Measurements from ENCODE around the gene CCDC196.
"Not testable (repeated sequence)": the region's sequence is repeated elsewhere in the genome, so short reads cannot be mapped to it uniquely, and the experiment has no call there.

Gene CCDC196

DNA sequence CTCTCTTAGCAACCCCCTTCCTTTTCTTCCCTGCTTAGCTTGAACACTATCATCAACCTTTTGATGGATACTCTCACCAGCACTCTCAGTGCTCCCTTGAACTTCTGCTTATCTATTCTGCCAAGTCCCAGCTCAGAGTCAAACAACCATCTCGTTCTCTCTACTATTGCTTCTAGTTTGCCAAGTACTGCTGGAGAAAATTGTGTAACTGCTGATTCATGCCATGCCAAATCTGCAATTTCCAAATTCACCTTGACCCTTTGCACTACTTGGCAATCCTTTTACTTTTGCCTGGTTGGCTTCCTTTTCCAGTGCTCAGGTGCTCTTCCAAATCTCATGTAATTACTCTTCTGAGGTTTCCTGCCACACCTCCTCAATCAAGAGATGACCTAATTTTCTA is 2.8 kb upstream of the CCDC196 start:
- no peak for ATAC-seq

GRCh38 chr14:66485029-66485428 is 1.1 kb upstream of the CCDC196 start:
- H3K9me3 Mint-ChIP-seq, result no peaks in the 10 kb centered on the region
- H3K36me3 Mint-ChIP-seq, result no peaks in the 10 kb centered on the region
- H3K4me1 Mint-ChIP-seq, result no peaks in the 10 kb centered on the region
- no peak overlapping the region for H3K27ac Mint-ChIP-seq
- no peak overlapping the region for H3K4me3 Mint-ChIP-seq
- DNase-seq (ENCODE audit: low spot score in 2 of 2) (no peak), ATAC-seq (no peak)

More for the DNA sequence above, 2.8 kb upstream of the CCDC196 start:
- Mint-ChIP-seq H3K36me3 (no peaks in the 10 kb centered on the region), H3K27ac (no peak overlapping the region), H3K9me3 (no peaks in the 10 kb centered on the region), H3K4me1 (no peaks in the 10 kb centered on the region), H3K4me3 (no peak overlapping the region)
- no peak for DNase-seq (ENCODE audit: low spot score in 2 of 2)

DNA sequence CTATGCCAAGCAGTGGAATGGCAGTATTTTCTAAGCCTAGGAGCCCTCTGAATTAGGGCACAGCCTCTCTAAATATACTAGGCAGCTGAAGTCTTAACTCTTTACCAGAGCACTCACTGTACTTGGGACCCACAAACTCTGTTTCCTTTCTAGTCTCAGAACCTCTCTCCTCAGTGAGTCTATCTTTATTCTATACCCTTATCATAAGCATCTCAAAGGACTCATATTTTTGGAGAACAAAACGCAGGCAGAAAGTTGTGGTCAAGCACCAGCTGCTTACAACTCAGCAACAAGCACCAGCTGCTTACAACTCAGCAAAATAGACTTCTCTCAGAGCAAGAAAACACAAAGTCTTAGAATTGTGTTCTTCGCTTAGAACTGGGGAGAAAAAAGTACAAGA is 993 bp downstream of the CCDC196 start:
- no peak for DNase-seq (ENCODE audit: low spot score in 2 of 2)
- no peaks in the 10 kb centered on the region for H3K4me1 Mint-ChIP-seq
- ATAC-seq, result no peak
- no peak overlapping the region for H3K27ac Mint-ChIP-seq
- no peaks in the 10 kb centered on the region for H3K9me3 Mint-ChIP-seq
- H3K36me3 Mint-ChIP-seq, result no peaks in the 10 kb centered on the region
- H3K4me3 Mint-ChIP-seq, result no peak overlapping the region

- H3K4me1 Mint-ChIP-seq, result no peaks in the 10 kb centered on the region
- DNase-seq (ENCODE audit: low spot score in 2 of 2) (no peak), ATAC-seq (no peak)
- no peak overlapping the region for H3K27ac Mint-ChIP-seq
- no peak overlapping the region for H3K4me3 Mint-ChIP-seq
- no peaks in the 10 kb centered on the region for H3K36me3 Mint-ChIP-seq
- H3K9me3 Mint-ChIP-seq, result no peaks in the 10 kb centered on the region
Observed at GRCh38 chr14:66490143-66491111, 4.3 kb downstream of the CCDC196 start.

GRCh38 chr14:66493750-66494149 is 7.6 kb downstream of the CCDC196 start:
- H3K4me1 Mint-ChIP-seq, result no peaks in the 10 kb centered on the region
- ATAC-seq, result no peak
- DNase-seq (ENCODE audit: low spot score in 2 of 2), result no peak
- no peaks in the 10 kb centered on the region for H3K36me3 Mint-ChIP-seq
- no peak overlapping the region for H3K4me3 Mint-ChIP-seq
- H3K27ac Mint-ChIP-seq, result no peak overlapping the region
- H3K9me3 Mint-ChIP-seq, result no peaks in the 10 kb centered on the region

- DNase-seq (ENCODE audit: low spot score in 2 of 2) (no peak), ATAC-seq (peak; percentile 75)
- no peaks in the 10 kb centered on the region for H3K36me3 Mint-ChIP-seq
- H3K27ac Mint-ChIP-seq, result no peak overlapping the region
- no peak overlapping the region for H3K4me3 Mint-ChIP-seq
- no peaks in the 10 kb centered on the region for H3K9me3 Mint-ChIP-seq
- H3K4me1 Mint-ChIP-seq, result no peaks in the 10 kb centered on the region
Observed at GRCh38 chr14:66495218-66496098, 9.3 kb downstream of the CCDC196 start.

GRCh38 chr14:66496188-66496807 is 10.1 kb downstream of the CCDC196 start:
- no peaks in the 10 kb centered on the region for H3K36me3 Mint-ChIP-seq
- H3K4me1 Mint-ChIP-seq, result no peaks in the 10 kb centered on the region
- no peaks in the 10 kb centered on the region for H3K9me3 Mint-ChIP-seq
- no peak overlapping the region for H3K27ac Mint-ChIP-seq
- DNase-seq (ENCODE audit: low spot score in 2 of 2) (no peak), ATAC-seq (no peak)
- H3K4me3 Mint-ChIP-seq, result no peak overlapping the region

DNA sequence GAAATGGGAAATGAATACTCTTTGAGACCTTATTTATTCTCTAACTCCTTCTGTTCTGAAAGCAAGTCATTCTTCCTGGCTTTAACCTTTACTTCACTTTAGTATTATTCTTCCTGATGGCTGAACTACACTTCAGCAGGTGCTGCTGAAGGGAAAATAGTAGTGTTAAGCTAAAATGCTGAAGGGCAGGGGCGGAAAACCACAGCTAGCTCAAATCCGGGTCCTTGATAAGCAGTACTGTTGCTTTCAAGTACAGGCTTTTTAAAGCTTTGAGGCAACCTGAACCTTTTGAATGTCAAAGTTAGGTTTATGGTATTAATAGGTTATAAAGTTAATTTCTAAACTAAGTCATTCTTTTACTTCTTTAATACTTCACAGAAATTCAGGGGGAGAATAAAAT is 10.7 kb downstream of the CCDC196 start:
- Mint-ChIP-seq H3K27ac (no peak overlapping the region), H3K36me3 (no peaks in the 10 kb centered on the region), H3K9me3 (no peaks in the 10 kb centered on the region), H3K4me3 (no peak overlapping the region), H3K4me1 (no peaks in the 10 kb centered on the region)
- no peak for DNase-seq (ENCODE audit: low spot score in 2 of 2)
- ATAC-seq, result no peak

DNA sequence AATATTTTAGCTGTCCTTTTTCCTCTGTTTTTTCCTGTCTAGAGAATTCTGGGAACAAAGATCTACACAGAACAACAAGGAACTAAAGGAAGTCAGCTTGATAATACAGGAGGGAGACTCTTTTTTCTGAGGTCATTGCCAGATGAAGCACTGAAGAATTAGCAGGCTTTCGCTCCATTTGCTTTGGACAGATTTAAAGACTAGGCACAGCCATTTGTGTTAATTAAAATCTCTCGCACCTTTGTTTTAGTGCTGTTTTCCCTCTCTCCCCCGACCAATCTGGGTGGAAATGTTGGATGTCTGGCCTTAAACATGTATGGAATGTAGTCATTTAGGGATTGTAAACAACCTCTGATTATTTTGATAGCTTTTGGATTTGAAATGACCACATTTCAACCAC is 12.1 kb downstream of the CCDC196 start:
- Mint-ChIP-seq H3K27ac (no peak overlapping the region), H3K4me1 (no peaks in the 10 kb centered on the region), H3K9me3 (no peaks in the 10 kb centered on the region), H3K36me3 (no peaks in the 10 kb centered on the region), H3K4me3 (no peak overlapping the region)
- DNase-seq (ENCODE audit: low spot score in 2 of 2), result no peak
- ATAC-seq, result no peak

DNA sequence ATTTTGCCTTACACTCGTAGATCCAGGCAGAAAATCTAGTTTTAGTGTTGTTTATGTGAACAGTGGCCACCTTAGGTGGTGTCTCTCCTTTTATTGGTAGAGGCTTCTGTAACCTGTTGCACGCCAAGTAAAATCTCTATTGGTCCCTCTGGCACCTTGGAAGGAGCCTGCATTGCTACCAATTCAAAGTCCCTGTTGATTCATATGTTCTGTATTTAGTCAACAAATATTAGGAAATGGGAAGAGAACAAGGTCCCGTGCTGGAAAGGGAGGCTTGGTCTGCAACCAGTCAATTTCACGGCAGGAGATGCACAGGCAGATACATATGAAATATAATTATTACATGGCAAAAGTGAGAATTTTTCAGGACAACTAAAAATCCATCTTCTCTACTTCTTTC is 15.4 kb downstream of the CCDC196 start:
- DNase-seq (ENCODE audit: low spot score in 2 of 2) (no peak), ATAC-seq (no peak)
- no peak overlapping the region for H3K4me3 Mint-ChIP-seq
- no peaks in the 10 kb centered on the region for H3K9me3 Mint-ChIP-seq
- no peak overlapping the region for H3K27ac Mint-ChIP-seq
- no peaks in the 10 kb centered on the region for H3K4me1 Mint-ChIP-seq
- no peaks in the 10 kb centered on the region for H3K36me3 Mint-ChIP-seq

DNA sequence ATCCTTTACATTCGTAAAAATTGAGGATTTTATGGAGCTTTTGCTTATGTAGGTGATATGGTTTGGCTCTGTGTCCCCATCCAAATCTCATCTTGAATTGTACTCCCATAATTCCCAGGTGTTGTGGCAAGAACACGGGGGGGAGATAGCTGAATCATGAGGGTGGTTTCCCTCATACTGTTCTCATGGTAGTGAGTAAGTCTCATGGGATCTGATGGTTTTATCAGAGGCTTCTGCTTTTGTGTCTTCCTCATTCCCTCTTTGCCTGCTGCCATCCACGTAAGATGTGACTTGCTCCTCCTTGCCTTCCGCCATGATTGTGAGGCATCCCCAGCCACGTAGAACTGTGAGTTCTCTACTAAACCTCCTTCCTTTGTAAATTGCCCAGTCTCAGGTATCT is 16.7 kb downstream of the CCDC196 start:
- not testable (repeated sequence) for H3K4me1 Mint-ChIP-seq; DNase-seq (ENCODE audit: low spot score in 2 of 2); ATAC-seq; H3K4me3 Mint-ChIP-seq; H3K27ac Mint-ChIP-seq; H3K9me3 Mint-ChIP-seq; H3K36me3 Mint-ChIP-seq

- ATAC-seq (no peak), DNase-seq (ENCODE audit: low spot score in 2 of 2) (no peak)
- no peaks in the 10 kb centered on the region for H3K4me1 Mint-ChIP-seq
- H3K36me3 Mint-ChIP-seq, result peaks cover 6% of the 10 kb centered on the region
- H3K27ac Mint-ChIP-seq, result no peak overlapping the region
- H3K4me3 Mint-ChIP-seq, result no peak overlapping the region
- no peaks in the 10 kb centered on the region for H3K9me3 Mint-ChIP-seq
Observed at GRCh38 chr14:66503532-66503931, 17.4 kb downstream of the CCDC196 start.

DNA sequence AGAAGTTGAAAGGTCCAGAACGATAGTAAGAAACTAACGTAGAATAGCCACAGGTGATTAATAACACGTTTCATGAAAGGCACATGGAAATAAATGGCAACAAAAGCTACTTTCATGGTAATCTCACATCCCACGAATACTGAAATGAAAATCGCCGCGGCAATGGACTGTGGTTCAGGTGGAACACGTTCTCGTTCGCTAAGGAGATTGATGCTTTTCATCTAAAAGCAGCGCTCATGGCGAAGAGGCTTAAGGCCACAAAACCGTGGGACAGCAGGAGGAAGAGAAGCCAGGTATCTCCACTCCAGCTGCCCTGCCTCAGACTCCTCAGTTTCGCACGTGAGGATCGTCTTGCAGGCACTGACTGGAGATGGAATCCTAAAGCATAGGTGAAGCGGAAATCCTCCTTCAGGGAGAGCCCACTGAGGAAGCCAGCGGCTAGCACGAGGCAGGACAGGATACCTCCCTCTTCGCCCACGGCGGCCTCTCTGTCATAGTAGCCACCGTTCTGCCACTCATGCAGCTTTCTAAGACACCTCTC is 21.1 kb downstream of the CCDC196 start:
- H3K36me3 Mint-ChIP-seq, result peaks cover 6% of the 10 kb centered on the region
- H3K4me3 Mint-ChIP-seq, result peak overlapping the region; percentile 85
- ATAC-seq (peak; percentile 49), DNase-seq (ENCODE audit: low spot score in 2 of 2) (no peak)
- H3K4me1 Mint-ChIP-seq, result peaks cover 17% of the 10 kb centered on the region
- no peaks in the 10 kb centered on the region for H3K9me3 Mint-ChIP-seq
- H3K27ac Mint-ChIP-seq, result peak overlapping the region; percentile 88

- Mint-ChIP-seq H3K4me3 (peak within 1 kb of the TSS; percentile 85), H3K27ac (peak within 1 kb of the TSS; percentile 88), H3K36me3 (peaks cover 6% of the 10 kb centered on the region), H3K9me3 (no peaks in the 10 kb centered on the region), H3K4me1 (peaks cover 17% of the 10 kb centered on the region)
- ATAC-seq, result peak; percentile 93
- DNase-seq (ENCODE audit: low spot score in 2 of 2), result peak; percentile 71 to 88
Observed at GRCh38 chr14:66507722-66508546, 21.8 kb downstream of the CCDC196 start, which contains the start of gene GPHN. TSS of gene GPHN (plus strand) at chr14:66508147.
